AG09319 (cell line): ENCODE measurements around the gene ALCAM.

Experiments used
- DNase-seq: peaks from one replicate; pipeline ENCODE4 v3.0.0-alpha.2; 2010; ENCODE audit warnings: low read depth; ENCODE audit errors: extremely low read depth
- TF ChIP-seq, protein P1 (sequence below): IDR thresholded peaks from 2 replicates; pipeline ENCODE4 v1.5.1; 2011; ENCODE audit warnings: low read depth, mild to moderate bottlenecking, inconsistent platforms, low read length, moderate library complexity

The ALCAM gene

DNA sequence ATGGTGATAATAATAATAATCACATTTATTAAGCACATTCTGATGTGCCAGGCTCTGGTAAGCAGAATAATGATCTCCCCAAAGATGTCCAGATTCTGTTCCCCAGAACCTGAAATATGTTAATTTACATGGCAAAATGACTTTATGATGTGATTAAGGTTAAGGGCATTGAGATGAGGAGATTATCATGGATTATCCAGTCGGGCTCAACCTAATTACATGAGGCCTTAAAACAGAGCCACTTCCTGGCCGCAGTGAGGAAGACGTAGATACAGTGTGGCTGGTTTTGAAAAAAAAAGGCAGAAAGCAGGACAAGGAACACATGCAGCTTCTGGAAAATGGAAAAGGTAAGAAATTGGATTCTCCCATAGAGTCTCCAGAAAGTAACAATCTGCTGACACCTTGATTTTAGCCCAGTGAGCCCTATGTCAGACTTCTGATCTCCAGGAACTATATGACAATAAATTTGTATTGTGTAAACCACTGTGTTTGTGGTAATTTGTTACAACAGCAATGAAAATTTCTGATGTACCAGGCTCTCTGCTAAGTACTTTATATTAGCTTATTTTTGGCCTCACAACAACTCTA is 126.7 kb downstream of the ALCAM start:
- no peak for DNase-seq
- TF ChIP-seq, protein P1, sequence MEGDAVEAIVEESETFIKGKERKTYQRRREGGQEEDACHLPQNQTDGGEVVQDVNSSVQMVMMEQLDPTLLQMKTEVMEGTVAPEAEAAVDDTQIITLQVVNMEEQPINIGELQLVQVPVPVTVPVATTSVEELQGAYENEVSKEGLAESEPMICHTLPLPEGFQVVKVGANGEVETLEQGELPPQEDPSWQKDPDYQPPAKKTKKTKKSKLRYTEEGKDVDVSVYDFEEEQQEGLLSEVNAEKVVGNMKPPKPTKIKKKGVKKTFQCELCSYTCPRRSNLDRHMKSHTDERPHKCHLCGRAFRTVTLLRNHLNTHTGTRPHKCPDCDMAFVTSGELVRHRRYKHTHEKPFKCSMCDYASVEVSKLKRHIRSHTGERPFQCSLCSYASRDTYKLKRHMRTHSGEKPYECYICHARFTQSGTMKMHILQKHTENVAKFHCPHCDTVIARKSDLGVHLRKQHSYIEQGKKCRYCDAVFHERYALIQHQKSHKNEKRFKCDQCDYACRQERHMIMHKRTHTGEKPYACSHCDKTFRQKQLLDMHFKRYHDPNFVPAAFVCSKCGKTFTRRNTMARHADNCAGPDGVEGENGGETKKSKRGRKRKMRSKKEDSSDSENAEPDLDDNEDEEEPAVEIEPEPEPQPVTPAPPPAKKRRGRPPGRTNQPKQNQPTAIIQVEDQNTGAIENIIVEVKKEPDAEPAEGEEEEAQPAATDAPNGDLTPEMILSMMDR, result no peak

DNA sequence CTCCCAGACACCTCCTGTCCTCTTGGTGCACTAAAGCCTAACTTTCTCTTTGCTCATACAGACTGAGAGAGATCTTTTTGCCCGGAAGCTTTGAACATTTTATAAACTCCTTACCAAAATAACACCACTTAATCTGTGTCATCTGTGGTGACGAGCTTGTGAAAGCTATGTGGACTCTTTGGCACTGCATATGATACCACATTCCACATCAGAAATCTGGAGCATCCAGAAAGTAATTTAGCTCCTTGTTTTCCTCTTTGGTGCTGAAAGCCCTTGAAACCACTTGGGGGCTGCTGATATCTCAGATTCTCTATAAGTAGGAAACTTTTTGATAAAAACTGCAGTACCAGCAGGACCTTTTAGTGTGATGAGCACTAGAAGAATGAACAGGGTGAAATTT is 128.3 kb downstream of the ALCAM start:
- no peak for DNase-seq
- TF ChIP-seq, protein P1, result no peak; the same call in 1 of the 2 replicates

DNA sequence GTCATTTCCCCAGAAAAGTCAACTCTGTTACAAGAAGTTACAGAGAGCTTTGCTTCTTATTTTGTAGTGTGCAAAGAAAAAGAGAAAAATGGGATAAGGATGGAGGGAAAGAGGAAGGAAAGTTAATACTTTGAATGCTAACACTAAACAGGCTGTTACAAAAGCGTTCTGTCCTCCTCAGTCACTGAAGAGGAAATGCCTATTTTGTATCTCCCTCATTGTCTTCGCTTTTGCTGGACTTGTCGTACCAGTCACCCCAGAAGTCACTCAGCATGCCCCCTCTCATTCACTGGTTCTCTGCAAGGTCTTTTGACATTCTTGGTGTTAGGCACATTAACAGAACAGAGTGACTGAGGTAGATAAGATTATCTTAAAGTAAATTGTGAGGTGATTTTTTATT is 129.6 kb downstream of the ALCAM start:
- TF ChIP-seq, protein P1, result no peak
- no peak for DNase-seq

GRCh38 chr3:105497386-105497785 is 130.7 kb downstream of the ALCAM start:
- DNase-seq, result no peak
- TF ChIP-seq, protein P1, result no peak

- TF ChIP-seq, protein P1, result no peak
- DNase-seq, result no peak
Observed at GRCh38 chr3:105499961-105500360, 133.3 kb downstream of the ALCAM start.

GRCh38 chr3:105502333-105502732 is 135.6 kb downstream of the ALCAM start:
- TF ChIP-seq, protein P1, result no peak
- DNase-seq, result no peak

DNA sequence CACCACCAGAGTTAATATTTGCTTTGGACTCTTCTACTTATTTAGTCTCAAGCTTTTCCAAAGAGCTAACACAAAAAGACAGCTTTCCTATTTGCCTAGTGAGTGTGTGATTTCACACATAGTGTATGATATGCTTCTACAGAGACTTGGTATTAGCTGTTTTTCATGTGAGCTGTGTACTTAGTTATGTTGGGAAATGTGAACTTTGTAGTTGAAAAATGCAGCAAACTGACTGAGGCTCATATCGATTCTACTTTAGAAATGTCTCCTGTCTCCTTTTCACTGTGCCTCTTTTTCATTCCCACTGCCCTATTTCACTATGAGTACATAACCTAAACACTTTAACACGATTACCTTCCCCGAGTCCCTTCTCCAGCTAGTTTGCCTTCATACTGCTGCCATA is 136.5 kb downstream of the ALCAM start:
- no peak for DNase-seq
- TF ChIP-seq, protein P1, result no peak
